Measurements from ENCODE around the gene GAK.

The GAK gene

DNA sequence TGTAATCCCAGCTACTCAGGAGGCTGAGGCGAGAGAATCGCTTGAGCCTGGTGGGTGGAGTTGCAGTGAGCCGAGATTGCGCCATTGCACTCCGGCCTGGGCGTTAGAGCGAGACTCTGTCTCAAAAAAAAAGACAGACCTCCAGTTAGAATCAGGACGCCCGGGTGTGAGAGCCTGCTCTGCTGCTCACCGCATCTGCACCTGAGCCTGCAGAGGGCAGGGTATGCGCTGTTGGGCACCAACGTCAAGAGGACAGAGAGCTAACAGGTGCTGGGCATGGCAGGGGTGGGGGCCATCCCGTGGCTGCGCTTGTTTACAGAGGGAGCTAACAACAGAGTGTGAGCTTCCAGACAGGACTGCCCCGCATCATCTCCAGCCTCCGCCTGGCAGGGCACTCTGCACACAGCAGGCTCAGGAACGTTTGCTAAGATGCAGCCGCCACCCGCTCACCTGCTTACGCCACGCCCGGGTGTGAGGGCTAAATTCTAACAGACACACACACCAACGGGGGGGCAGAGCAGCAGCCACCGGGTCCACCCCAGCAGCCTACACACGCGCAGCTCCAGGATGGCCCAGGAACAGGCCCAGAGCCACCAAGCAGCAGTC is 56.2 kb downstream of the GAK start:
- in situ Hi-C loops (cut with HindIII; ENCODE audit: low sequenced_read_pairs): no loop called here

DNA sequence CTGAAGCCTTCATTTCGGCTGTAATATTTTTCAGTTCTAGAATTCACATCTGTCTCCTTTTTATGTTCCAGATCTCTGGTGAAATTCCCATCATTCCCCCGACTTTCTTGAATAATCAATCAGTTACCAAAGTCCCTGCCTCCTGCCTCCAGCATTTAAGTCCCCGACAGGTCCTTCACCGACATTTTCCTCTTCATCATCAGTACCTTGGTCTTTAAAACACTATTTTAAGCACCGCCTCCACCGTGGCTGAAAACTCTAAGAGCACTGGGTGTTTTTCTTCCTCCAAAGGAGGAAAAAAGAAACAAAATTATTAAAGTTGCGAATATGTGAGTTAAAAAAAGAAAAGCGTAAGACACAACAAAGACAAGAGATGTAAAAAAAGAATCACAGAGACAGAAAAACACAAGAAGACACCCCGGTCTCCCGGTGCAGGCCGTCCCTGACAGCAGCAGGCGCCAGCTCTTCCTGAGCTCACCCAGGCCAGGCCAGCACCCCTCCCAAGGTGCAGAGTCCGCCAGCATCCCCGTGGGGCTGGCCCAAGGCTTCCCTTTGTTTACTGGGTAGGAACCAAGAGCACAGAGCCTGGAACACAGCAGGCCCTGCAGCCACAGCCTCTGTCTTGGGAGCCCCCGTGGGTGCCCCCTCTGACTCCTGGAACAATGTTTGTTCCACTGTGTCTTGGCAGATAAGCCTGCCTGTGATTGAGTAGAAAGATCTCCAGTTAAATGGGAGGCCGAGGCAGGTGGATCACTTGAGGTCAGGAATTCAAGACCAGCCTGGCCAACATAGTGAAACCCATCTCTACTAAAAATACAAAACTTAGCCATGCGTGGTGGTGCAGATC is 56.9 kb downstream of the GAK start:
- in situ Hi-C loops (cut with HindIII; ENCODE audit: low sequenced_read_pairs): no loop called here

DNA sequence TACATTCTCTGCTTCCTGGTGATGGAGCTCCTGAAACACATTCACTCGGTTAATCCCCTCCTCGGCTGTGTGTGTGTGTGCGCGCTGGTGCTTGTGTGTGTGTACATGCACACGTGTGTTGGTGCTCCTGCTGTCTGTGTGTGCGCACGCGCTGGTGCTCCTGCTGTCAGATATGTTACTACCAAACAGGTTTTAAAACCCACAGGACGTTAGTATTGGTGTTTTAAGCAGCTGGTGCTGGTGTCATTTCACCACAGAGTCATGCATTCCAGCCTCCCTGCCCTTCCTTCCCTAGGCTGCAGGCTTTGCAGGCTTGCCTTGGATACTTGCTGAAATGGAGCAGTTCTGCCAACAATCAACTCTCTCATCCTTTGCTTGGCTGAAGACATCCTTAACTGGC is 58.1 kb downstream of the GAK start:
- in situ Hi-C loops (cut with HindIII; ENCODE audit: low sequenced_read_pairs): no loop called here

DNA sequence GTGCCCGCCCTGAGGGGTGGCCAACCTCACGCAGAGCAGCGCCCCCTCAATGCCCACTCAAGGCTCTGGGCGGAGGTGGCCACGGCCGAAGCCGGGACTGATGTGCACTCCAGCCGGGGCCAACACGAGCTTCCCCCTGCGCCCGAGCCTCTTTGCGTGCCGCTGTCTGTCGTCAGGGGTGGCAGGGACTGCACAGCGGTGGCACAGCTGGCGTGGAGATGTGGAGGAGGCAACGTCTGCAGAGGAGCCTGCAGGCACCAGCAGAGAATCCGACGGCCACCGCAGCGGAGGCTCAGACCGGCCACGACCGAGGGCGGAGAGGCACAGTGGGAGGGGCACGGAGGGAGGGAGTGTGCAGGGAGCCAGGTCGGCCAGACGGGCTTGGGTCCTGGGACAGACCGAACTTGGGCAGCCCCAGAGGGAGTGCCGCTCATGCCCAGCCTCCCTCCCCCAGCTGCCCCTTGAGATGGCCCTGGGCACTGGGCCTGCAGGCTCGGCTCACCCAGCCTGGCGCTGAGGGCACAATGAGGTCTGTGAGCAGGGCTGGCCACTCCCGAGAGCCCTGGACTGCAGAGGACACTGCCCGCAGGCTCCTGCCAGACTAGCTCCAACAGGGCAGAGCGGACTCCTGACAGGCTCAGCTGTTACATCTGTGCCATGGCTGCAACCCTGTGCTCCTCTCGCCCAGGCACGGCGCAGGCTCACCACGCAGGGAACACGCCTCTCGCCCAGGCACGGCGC is 59.7 kb downstream of the GAK start:
- in situ Hi-C loops (cut with HindIII; ENCODE audit: low sequenced_read_pairs): no loop called here

DNA sequence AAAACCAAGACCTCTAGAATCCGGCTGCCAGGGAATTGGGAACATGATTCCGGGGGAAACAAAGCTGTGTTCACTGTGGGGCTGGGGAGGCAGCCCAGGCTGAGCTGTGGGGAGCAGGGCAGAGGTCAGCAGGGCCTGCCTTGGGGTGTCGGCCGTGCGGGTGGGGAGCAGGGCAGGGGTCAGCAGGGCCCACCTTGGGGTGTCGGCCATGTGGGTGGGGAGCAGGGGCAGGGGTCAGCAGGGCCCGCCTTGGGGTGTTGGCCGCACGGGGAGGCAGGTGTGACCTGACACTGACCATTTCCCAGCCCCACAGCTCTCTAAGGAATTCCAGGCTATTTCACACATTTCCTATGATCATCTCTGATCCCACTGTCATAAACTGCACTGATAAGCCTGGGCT is 60.6 kb downstream of the GAK start:
- in situ Hi-C loops (cut with HindIII; ENCODE audit: low sequenced_read_pairs): no loop called here

DNA sequence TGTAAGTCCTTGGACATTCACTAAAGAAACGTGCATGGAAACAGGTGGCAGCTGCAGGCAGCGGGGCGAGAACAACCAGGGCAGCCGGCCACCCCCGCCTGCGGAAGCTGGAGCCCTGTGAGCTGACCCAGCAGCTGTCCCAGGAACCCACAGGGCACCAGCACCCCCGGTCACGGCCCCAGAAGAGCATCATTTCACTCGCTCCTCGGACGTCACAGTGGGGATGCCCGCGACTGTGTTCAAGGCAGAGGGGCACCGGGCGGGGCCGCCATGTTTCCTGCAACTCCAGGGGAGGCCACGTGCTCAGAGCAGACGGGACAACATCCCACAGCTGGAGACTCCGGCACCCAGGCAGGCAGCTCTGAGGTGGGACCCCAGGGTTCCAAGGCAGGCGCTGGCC is 61.2 kb downstream of the GAK start:
- in situ Hi-C loops (cut with HindIII; ENCODE audit: low sequenced_read_pairs): no loop called here

DNA sequence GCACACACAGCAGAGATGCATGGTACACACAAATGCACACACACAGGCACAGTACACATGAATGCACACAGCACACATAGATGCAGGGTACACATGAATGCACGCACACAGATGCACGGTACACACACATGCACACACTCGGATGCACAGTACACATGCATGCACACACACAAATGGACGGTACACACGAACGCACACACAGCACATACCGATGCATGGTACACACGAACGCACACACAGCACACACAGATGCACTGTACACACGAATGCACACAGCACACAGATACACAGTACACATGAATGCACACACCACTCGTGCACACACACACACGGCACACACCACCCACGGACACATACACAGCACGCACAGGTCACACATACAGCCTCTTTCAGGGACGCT is 62.3 kb downstream of the GAK start:
- in situ Hi-C loops (cut with HindIII; ENCODE audit: low sequenced_read_pairs): no loop called here

DNA sequence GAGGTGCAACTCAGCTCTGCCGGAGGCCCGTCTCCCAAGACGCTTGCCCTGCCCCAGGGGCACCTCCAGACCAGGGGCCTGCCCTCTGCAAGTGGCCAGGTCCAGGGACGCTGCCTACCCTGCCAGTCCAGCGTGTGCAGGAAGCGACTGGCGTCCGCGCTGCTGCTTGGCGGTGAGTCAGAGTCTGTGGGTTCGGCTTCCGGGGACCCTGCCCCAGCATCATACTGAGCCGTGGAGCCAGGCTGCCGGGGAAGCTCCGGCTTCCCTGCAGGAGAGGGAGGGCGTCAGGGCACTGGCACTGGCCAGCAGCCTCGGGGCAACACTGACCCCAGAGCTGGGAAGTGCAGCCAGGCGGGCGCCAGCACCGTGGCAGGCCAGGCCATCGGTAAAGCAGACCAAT is 63.7 kb downstream of the GAK start:
- in situ Hi-C loops (cut with HindIII; ENCODE audit: low sequenced_read_pairs): no loop called here

DNA sequence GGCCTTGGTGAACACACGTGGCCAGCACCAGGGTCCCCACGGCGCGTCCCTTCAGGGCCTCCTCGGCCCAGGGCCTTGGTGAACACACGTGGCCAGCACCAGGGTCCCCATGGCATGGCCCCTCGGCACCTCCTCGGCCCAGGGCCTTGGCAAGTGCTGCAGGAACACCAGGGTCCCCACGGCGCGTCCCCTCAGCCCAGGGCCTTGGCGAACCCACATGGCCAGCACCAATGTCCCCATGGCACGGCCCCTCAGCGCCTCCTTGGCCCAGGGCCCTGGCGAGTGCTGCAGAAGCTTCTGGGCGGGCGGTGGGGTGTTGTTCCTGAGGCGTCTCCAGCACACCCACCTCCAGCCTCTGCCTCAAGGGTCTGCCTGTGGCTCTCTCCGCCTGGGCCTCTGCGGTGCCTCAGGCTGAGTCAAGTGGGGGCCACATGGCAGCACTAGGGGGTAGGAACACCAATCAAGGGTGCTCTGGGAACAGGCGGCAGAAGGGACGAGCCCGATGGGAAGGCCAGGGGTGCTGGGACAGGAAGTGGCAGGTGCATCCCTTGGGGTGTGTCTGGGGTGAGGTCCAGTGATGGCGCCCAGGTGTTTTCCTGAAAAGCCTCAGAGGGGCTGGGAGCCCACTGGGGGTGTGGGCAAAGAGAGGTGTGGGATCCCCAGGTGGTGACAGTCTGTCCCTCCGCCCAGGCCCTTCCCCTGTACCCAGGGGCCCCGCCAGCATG is 64.4 kb downstream of the GAK start:
- in situ Hi-C loops (cut with HindIII; ENCODE audit: low sequenced_read_pairs): no loop called here

DNA sequence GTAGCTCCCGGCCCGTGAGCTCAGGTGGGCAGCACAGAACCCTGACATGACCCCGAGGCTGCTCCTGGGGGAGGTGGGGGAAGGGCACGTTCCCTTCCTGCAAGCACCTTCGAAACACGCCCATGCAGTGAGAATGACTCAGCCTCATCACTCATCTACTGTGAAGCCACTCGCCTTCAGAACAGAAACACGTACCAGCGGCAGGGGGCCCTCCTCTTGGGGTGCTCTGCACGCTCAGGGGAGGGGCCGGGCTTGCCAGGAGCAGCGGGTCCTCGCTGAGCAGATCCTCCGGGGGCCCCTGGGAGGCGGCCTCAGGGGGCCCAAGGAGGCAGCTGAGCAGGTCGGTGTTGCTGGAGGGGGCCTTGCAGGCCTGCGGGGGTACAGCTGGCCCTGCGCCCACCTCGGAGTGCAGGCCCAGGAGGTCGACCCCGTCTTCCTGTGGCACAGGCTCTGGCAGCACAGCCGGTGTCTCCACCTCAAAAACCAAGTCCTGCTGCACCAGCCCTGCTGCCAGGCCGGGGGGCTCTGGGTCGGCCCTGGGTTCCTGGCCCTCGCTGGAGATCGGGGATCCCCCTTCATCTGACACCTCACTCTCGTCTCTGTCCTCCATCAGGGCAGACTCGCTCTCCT is 65.2 kb downstream of the GAK start:
- in situ Hi-C loops (cut with HindIII; ENCODE audit: low sequenced_read_pairs): no loop called here

DNA sequence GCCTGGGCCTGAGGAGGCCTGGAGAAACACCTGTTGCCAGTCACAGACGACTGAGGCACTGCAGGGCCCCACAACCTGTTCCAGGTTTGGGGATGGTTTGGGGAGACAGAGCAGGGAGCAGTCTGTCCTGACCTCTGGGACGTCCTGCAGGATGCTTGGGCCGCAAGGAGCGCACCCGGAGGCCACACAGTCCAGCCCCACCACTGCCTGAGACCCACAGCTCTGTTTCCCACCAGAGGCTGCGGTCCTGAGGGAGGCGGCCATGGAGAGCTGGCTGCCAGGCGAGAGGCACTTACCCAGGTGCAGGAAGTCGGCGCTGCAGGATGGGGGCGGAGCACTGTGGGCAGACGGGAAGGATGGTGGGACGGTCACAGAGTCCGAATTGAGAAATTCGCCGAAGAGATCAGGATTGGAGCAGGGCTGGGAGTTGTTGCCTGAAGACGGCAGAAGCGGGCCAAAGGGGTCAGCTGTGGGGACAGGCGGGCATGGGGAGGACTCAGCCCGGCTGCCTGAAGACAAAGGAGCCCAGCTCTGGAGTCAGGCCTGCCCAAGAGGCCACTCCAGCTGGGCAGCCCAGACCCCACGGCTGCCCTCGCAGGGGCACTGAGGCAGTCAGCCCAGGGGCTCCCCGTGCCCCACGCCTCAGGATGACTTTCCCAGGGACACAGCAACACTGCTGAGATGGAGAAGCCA is 65.9 kb downstream of the GAK start:
- in situ Hi-C loops (cut with HindIII; ENCODE audit: low sequenced_read_pairs): no loop called here

DNA sequence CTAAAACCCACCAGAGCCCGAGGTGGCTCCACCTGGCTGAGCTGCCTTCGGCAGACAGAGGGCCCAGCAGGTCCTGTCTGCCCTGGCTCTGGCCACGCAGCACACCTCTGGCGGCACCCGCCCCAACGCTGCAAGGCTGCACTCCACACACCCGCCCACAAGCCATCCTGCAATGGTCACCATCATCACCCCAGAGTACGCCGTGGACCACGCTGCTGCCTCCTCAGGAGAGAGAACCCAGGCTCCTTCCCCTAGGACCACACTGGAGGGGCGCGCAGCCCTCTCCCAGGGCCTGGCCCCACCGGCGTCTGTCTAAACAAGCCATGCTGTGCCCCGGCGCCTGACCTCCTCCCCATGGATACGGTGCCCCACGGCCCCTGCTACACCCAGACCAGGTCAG is 66.5 kb downstream of the GAK start:
- in situ Hi-C loops (cut with HindIII; ENCODE audit: low sequenced_read_pairs): no loop called here

DNA sequence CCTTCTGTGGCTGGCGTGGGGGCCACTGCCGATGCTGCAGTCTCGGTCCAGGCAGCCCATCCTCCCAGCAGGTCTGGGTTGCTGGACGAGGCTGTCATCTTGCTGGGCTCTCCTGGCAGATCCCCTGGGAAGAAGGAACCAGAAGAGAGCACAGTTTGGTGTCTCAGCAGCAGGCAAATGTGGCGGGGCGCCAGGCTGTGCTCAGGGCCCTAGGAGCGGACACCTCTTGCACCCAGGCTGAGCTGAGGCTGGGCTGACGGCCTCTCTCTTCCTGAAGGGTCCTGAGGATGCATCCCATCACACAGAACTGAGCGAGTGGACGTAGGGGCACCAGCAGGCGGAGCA is 67.0 kb downstream of the GAK start:
- in situ Hi-C loops (cut with HindIII; ENCODE audit: low sequenced_read_pairs): no loop called here

DNA sequence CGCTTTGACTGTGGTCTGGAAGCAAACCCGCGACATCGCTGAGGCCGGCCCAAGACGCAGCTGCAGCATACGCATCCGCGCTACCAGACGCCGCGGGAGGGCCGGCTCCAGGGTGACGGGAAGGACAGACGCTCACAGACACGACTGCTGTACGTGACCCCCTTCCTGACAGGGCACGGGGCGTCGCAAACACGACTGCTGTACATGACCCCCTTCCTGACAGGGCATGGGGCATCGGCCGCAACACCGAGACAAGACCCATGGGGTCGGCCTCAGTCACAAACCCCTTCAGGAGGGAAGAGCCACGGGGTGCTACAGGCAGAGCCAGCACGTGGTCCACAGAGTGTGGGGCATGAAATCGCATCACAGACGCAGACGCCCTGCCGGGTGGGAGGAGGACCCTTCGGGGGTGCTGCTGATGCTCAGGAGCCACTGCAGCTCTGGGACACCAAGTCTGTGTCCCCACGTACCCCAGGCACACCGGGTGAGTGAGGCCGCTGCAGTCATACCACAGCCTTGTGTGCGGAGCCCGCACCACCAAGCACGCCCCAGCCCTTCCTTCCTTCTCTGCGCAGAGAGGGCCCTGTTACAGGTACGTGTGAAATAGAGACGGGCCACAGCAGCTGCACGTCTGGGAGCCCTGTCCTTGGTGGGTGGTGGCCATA is 67.5 kb downstream of the GAK start:
- in situ Hi-C loops (cut with HindIII; ENCODE audit: low sequenced_read_pairs): no loop called here

DNA sequence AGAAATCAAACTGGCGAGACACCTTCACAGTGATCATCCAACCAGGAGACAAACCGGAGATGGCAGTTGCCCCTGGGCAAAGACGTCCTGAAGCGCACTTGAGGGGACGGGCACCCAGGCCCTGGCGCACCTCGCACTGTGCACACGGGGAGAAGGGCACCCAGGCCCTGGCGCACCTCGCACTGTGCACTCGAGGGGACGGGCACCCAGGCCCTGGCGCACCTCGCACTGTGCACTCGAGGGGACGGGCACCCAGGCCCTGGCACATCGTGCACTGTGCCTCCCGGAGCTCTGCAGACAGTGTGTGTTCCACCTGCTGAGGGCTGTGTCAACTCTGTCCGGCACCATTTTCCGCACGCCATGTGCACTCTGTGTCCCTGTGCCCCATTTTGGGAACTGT is 71.6 kb downstream of the GAK start:
- in situ Hi-C loops (cut with HindIII; ENCODE audit: low sequenced_read_pairs): no loop called here

DNA sequence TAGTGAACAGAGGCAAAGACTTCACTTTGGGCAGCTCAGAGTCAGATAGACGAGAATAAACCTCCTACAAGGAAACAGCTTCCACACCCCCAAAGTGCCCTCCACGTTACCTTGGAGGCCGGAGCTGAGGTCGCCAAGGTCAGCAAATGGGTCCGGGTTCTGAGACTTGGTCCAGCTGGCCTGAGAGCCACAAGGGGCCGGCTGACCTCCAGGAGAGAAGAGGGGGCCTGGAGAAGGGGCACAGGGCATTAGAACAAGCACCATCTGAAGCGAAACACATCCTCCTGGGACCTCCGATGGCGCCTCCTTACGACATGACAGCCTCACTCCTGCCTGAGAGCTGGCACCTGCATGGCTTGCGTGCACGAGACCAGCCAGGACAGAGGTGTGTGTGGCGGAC is 72.6 kb downstream of the GAK start:
- in situ Hi-C loops (cut with HindIII; ENCODE audit: low sequenced_read_pairs): no loop called here

DNA sequence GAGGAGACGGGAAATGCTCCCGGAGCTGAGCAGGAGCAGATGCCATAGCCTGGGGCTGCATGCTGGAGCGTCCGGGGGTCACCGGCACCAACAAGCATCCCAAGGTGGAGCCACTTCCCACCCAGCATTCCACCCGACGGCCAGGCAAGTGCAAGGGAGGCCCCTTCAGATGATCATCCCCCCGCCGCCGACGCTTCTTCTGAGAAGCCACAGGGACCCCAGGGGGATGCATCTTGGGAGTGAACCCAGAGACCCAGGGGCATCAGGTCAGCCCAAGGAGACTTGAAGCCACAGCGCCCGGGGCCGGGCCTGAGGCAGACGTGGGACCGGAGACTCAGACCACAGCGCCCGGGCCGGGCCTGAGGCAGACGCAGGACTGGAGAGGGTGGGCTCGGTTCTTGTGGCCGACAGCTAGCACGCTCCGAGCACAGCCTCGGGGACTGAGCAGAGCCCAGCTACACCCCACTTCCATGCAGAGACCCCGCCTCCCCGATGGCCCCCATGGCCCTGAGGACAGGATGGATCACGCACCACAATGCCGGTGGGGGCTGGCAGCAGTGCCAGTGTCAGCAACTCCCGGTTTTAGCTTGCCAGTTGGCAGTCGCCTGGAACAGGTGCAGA is 73.2 kb downstream of the GAK start:
- in situ Hi-C loops (cut with HindIII; ENCODE audit: low sequenced_read_pairs): no loop called here

DNA sequence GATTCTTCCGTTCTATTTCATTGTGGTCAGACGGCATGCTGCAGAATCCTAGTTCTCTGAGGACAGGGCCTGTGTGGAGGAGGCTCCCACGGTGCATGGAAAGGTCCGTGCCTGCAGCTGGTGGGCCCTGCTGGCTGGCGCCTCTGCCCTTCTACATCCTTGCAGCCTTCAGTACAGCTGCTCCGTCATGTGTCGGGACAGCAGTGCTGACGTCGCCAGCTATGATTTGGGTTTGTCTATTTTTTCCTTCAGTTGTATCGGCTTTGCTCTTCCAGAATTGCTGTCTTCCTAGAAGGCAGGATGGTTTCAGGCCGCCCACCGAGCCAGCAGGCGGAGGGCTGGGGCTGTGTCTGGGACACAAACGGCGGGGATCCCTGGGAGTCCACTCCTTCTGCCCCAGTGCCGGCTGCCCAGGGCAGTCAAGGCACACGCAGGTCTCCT is 74.1 kb downstream of the GAK start:
- in situ Hi-C loops (cut with HindIII; ENCODE audit: low sequenced_read_pairs): no loop called here

DNA sequence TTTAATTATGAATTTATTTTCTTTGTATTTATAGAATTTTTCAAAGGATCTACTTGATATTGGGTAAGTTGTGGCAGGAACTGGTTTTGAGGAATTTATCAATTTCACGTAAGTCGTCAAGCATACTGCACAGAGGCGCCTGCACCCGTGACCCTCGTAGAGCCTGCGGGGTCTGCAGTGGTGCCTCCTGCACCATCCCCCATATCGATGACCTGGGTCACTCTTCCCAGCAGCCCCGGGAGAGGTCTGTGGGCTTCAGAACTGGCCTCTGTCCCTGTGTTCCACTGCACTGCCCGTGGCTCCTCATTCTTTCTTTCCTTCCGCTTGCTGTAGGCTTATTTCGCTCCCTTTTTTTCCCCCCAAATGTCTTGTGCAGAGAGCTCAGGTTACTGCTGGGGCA is 74.7 kb downstream of the GAK start:
- in situ Hi-C loops (cut with HindIII; ENCODE audit: low sequenced_read_pairs): no loop called here
